GM18517 (cell line): Measurements from ENCODE around the gene ZNF670.
"Not testable (repeated sequence)": the region's sequence is repeated elsewhere in the genome, so short reads cannot be mapped to it uniquely, and the experiment has no call there.

Experiments
- ATAC-seq: cut with Tn5 transposase; IDR thresholded peaks from one replicate; pipeline ENCODE4 v1.9.1; 2021; ENCODE audit warnings: mild to moderate bottlenecking, moderate library complexity; ENCODE audit not compliant: unreplicated experiment

ZNF670 gene

DNA sequence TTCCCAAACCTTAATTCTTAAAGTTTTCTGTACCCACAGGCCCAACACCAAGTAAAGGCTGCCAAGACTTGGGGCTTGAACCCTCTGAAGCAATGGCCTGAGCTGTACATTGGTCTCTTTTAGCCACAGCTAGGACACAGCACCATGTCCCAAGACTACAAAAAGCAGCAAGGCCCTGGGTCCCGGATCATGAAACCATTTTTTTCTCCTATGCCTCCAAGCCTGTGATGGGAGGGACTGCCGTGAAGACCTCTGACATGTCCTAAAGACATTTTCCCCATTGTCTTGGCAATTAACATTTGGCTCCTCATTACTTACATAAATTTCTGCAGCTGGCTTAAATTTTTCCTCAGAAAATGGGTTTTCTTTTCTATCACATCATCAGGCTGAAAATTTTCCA is 30.9 kb downstream of the ZNF670 start:
- no peak for ATAC-seq

DNA sequence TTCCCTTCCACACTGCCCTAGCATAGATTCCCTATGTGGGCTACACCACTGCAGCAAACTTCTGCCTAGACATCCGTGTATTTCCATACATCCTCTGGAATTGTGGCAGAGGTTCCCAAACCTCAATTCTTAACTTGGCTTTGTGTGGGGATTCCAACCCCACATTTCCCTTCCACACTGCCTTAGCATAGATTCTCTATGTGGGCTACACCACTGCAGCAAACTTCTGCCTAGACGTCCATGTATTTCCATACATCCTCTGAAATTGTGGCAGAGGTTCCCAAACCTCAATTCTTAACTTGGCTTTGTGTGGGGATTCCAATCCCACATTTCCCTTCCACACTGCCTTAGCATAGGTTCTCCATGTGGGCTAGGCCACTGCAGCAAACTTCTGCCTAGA is 31.4 kb downstream of the ZNF670 start:
- no peak for ATAC-seq

DNA sequence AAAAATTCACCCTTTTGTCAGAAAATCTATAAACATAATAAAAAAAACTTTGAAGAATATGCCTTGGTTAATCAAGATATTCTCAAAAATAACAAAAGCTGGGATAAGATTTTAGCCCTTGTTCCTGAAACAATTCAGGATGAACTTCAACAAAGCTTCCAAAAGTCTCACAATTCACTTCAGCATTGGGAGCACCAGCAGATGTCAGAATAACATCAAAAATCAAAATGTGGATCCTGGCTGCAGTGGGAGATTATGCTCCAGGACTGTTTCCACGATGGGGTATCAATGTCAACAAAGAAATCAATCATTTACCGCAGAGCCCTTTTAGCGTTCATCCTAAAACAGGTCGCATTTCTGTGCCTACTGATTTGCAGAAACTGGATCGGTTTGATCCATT is 35.2 kb downstream of the ZNF670 start:
- no peak for ATAC-seq

GRCh38 chr1:247037511-247038320 is 40.9 kb downstream of the ZNF670 start:
- no peak for ATAC-seq

DNA sequence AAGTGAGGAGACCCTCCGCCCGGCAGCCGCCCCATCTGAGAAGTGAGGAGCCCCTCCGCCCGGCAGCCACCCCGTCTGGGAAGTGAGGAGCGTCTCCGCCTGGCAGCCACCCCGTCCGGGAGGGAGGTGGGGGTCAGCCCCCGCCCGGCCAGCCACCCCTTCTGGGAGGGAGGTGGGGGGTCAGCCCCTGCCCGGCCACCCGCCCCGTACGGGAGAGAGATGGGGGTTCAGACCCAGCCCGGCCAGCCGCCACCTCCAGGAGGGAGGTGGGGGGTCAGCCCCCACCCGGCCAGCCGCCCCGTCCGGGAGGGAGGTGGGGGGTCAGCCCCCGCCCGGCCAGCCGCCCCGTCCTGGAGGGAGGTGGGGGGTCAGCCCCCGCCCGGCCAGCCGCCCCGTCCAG is 46.3 kb downstream of the ZNF670 start:
- ATAC-seq, result not testable (repeated sequence)
